Ascending aorta (tissue), 2 donors: ENCODE results near the gene CDC16. TPM values are rescaled to one million over a fixed set of nuclear protein-coding genes. Genes with fewer than 3 reads are reported as not detected.
"Not testable (repeated sequence)": the region's sequence is repeated elsewhere in the genome, so short reads cannot be mapped to it uniquely, and the experiment has no call there.

Source experiments
- DNase-seq, 2 donors: peaks; one replicate each; pipeline ENCODE4 v3.0.0-alpha.2; 2019; ENCODE audit warnings: low spot score in 2 of 2
- H3K27ac ChIP-seq, 2 donors: fragments of 200-600 bp; sonication (generic); one replicate each; pipeline ENCODE4 v1.5.1; 2016 to 2017; ENCODE audit warnings: mild to moderate bottlenecking in 1 of 2
- H3K27me3 ChIP-seq: fragments of 200-600 bp; sonication (generic); one replicate; pipeline ENCODE4 v1.5.1; 2017
- H3K36me3 ChIP-seq, 2 donors: fragments of 200-600 bp; sonication (generic); one replicate each; pipeline ENCODE4 v1.5.1; 2016
- H3K4me1 ChIP-seq, 2 donors: fragments of 200-600 bp; sonication (generic); one replicate each; pipeline ENCODE4 v1.5.1; 2016 to 2017; ENCODE audit warnings: mild to moderate bottlenecking in 1 of 2
- H3K4me3 ChIP-seq, 2 donors: fragments of 200-600 bp; sonication (generic); one replicate each; pipeline ENCODE4 v1.5.1; 2016 to 2017; ENCODE audit warnings: mild to moderate bottlenecking in 1 of 2
- H3K9me3 ChIP-seq, 2 donors: fragments of 200-600 bp; sonication (generic); one replicate each; pipeline ENCODE4 v1.5.1; 2016
- CTCF ChIP-seq, 3 experiments: fragments of 200-600 bp in 2 of 3; fragments of 450-650 bp in 1 of 3; sonication (generic) in 2 of 3; IDR thresholded peaks; one replicate each; pipeline ENCODE4 v1.5.1; 2016 to 2019; ENCODE audit warnings: antibody characterized with exemption in 3 of 3, mild to moderate bottlenecking in 1 of 3, moderate library complexity in 1 of 3
- intact Hi-C: fragments of 100-400 bp; cut with DNase I; formaldehyde crosslinking; loops from one replicate; pipeline ENCODE4 v1.15.1; 2023
- total RNA-seq: library from RNA; depleted of rRNA; stranded (reverse); fragments of >200 nt; gene quantifications from one replicate; pipeline ENCODE4 v1.1.0, GENCODE V29; 2016

CDC16 gene
- total RNA-seq, 1 donor from 2014 or later = 41.1 TPM

GRCh38 chr13:114263578-114263977, 28.9 kb downstream of the CDC16 start:
- no peak for TF ChIP-seq CTCF (IDR thresholded peaks at IDR 0.05)
- H3K4me1 ChIP-seq = no peaks in the 10 kb centered on the region
- no peak overlapping the region for H3K4me3 ChIP-seq
- H3K36me3 ChIP-seq = peaks cover 89 to 96% of the 10 kb centered on the region in 2 donors
- H3K27ac ChIP-seq = no peak overlapping the region
- no peaks in the 10 kb centered on the region for H3K9me3 ChIP-seq
- no peak for DNase-seq
- no peaks in the 10 kb centered on the region for H3K27me3 ChIP-seq
- intact Hi-C loops = no loop called here

- H3K27me3 ChIP-seq, DNase-seq, intact Hi-C loops, H3K4me1 ChIP-seq, H3K4me3 ChIP-seq, H3K27ac ChIP-seq, H3K9me3 ChIP-seq: not testable (repeated sequence)
- peaks cover 82 to 96% of the 10 kb centered on the region in 2 donors for H3K36me3 ChIP-seq
Observed at GRCh38 chr13:114264313-114264712, 29.6 kb downstream of the CDC16 start.

- intact Hi-C loops = no loop called here
- H3K4me3 ChIP-seq = no peak overlapping the region
- no peak for TF ChIP-seq CTCF (IDR thresholded peaks at IDR 0.05)
- H3K27me3 ChIP-seq = no peaks in the 10 kb centered on the region
- H3K9me3 ChIP-seq = no peaks in the 10 kb centered on the region
- peaks cover 74 to 96% of the 10 kb centered on the region in 2 donors for H3K36me3 ChIP-seq
- no peak for DNase-seq
- no peaks in the 10 kb centered on the region for H3K4me1 ChIP-seq
- no peak overlapping the region for H3K27ac ChIP-seq
Observed at GRCh38 chr13:114264886-114265611, 30.4 kb downstream of the CDC16 start.

- H3K9me3 ChIP-seq = no peaks in the 10 kb centered on the region
- H3K36me3 ChIP-seq = peaks cover 64 to 89% of the 10 kb centered on the region in 2 donors
- intact Hi-C loops = no loop called here
- no peak overlapping the region for H3K27ac ChIP-seq
- H3K4me1 ChIP-seq = no peaks in the 10 kb centered on the region
- TF ChIP-seq CTCF (IDR thresholded peaks at IDR 0.05) = no peak
- no peaks in the 10 kb centered on the region for H3K27me3 ChIP-seq
- H3K4me3 ChIP-seq = no peak overlapping the region
- no peak for DNase-seq
Observed at GRCh38 chr13:114266241-114266640, 31.5 kb downstream of the CDC16 start.

GRCh38 chr13:114268344-114269280, 33.9 kb downstream of the CDC16 start:
- Histone ChIP-seq H3K9me3 (no peaks in the 10 kb centered on the region), H3K27ac (no peak overlapping the region), H3K4me3 (no peak overlapping the region), H3K27me3 (no peaks in the 10 kb centered on the region), H3K36me3 (peaks cover 53 to 86% of the 10 kb centered on the region in 2 donors), H3K4me1 (no peaks in the 10 kb centered on the region)
- no peak for TF ChIP-seq CTCF (IDR thresholded peaks at IDR 0.05)
- intact Hi-C loops = no loop called here
- DNase-seq = no peak

GRCh38 chr13:114269281-114269770, 34.6 kb downstream of the CDC16 start:
- TF ChIP-seq CTCF (IDR thresholded peaks at IDR 0.05) = no peak
- Histone ChIP-seq H3K4me3 (no peak overlapping the region), H3K36me3 (peaks cover 47 to 85% of the 10 kb centered on the region in 2 donors), H3K27ac (no peak overlapping the region), H3K27me3 (no peaks in the 10 kb centered on the region), H3K4me1 (no peaks in the 10 kb centered on the region), H3K9me3 (no peaks in the 10 kb centered on the region)
- DNase-seq = no peak
- intact Hi-C loops = no loop called here
